Measurements from ENCODE around the gene KCTD2. TPM values are rescaled to one million over a fixed set of nuclear protein-coding genes. Genes with fewer than 3 reads are reported as not detected.

The KCTD2 gene
- total RNA-seq, 6 donors from 2014 or later = 17.8 to 26.1 (median 22.9) TPM

GRCh38 chr17:75006653-75007052 lies 40.4 kb upstream of the KCTD2 start:
- DNase-seq = no peak
- Histone ChIP-seq H3K4me1 (peaks cover 0 to 4% (median 1%) of the 10 kb centered on the region in 4 donors), H3K9me3 (no peaks in the 10 kb centered on the region), H3K36me3 (peaks cover 0 to 42% (median 23%) of the 10 kb centered on the region in 4 donors), H3K27me3 (no peaks in the 10 kb centered on the region), H3K4me3 (no peak overlapping the region), H3K27ac (no peak overlapping the region)
- ATAC-seq (ENCODE audit: low FRiP score in 2 of 2) = no peak
- 66 to 81% methylated on average over 5 of the region's 5 CpGs for WGBS, 2 donors
- TF ChIP-seq EP300 (IDR thresholded peaks at IDR 0.05) (no peak), POLR2A (IDR thresholded peaks at IDR 0.05) (no peak), POLR2AphosphoS5 (IDR thresholded peaks at IDR 0.05) (no peak)
- TF ChIP-seq, protein P1, sequence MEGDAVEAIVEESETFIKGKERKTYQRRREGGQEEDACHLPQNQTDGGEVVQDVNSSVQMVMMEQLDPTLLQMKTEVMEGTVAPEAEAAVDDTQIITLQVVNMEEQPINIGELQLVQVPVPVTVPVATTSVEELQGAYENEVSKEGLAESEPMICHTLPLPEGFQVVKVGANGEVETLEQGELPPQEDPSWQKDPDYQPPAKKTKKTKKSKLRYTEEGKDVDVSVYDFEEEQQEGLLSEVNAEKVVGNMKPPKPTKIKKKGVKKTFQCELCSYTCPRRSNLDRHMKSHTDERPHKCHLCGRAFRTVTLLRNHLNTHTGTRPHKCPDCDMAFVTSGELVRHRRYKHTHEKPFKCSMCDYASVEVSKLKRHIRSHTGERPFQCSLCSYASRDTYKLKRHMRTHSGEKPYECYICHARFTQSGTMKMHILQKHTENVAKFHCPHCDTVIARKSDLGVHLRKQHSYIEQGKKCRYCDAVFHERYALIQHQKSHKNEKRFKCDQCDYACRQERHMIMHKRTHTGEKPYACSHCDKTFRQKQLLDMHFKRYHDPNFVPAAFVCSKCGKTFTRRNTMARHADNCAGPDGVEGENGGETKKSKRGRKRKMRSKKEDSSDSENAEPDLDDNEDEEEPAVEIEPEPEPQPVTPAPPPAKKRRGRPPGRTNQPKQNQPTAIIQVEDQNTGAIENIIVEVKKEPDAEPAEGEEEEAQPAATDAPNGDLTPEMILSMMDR (IDR thresholded peaks at IDR 0.05) = no peak

DNA sequence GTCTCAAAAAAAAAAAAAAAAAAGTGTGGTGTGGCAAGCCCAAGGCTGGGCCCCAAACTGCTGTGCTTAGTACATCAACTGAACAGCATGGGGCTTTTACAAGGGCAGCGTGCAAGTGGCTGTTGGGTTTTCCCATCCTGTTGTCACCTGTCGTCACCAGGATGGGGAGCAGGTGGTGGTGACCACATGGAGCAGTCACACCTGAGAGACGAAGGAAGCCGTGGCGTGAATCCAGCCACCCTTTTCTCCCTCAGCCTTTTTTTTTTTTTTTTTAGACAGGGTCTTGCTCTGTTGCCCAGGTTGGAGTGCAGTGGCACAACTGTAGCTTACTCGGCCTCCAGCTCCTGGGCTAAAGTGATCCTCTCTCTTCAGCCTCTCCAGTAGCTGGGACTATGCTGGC lies 38.7 kb upstream of the KCTD2 start:
- TF ChIP-seq EP300 (IDR thresholded peaks at IDR 0.05) (no peak), POLR2AphosphoS5 (IDR thresholded peaks at IDR 0.05) (no peak), POLR2A (IDR thresholded peaks at IDR 0.05) (no peak)
- TF ChIP-seq, protein P1 (IDR thresholded peaks at IDR 0.05) = no peak
- ATAC-seq (ENCODE audit: low FRiP score in 2 of 2) = no peak

DNA sequence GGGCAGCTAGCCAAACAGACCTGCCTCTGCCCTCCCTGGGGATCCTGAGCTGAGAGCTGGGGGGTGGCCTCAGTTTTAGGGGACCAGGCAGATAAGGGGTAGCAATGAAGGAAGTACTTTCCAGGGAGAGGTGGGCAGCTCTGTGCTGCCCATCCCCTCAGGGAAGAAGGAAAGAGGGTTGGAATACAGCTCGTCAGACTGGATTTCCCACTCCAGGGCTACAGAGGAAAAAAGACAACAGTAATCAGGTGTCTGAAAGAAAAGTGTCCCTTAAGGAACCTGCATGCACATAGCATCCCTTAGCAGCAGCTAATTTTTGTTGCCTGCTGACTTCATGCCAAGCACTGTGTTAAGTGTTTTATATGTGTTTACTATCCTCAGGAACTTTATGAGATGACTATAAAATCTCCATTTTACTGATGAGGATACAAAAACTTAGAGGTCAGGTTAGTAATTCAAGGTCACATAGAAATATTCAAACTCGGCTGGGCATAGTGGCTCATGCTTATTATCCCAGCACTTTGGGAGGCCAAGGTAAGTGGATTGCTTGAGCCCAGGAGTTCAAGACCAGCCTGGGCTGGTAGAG lies 37.8 kb upstream of the KCTD2 start:
- Histone ChIP-seq H3K4me1 (peaks cover 11 to 20% (median 17%) of the 10 kb centered on the region in 4 donors), H3K4me3 (no peak overlapping the region), H3K27ac (no peak overlapping the region), H3K36me3 (peaks cover 0 to 16% (median 5%) of the 10 kb centered on the region in 4 donors), H3K9me3 (no peaks in the 10 kb centered on the region), H3K27me3 (no peaks in the 10 kb centered on the region)
- WGBS, 2 donors = 67 to 88% methylated on average over 2 of the region's 2 CpGs
- TF ChIP-seq EP300 (IDR thresholded peaks at IDR 0.05) = no peak
- TF ChIP-seq, protein P1 (IDR thresholded peaks at IDR 0.05) = no peak
- no peak for TF ChIP-seq POLR2AphosphoS5 (IDR thresholded peaks at IDR 0.05)
- TF ChIP-seq POLR2A (IDR thresholded peaks at IDR 0.05) = no peak
- no peak for DNase-seq
- no peak for ATAC-seq (ENCODE audit: low FRiP score in 2 of 2)

More for the DNA sequence above, 38.7 kb upstream of the KCTD2 start:
- Histone ChIP-seq H3K4me3 (no peak overlapping the region), H3K36me3 (peaks cover 0 to 25% (median 12%) of the 10 kb centered on the region in 4 donors), H3K27ac (no peak overlapping the region), H3K9me3 (no peaks in the 10 kb centered on the region), H3K27me3 (no peaks in the 10 kb centered on the region), H3K4me1 (peaks cover 4 to 15% (median 12%) of the 10 kb centered on the region in 4 donors)
- DNase-seq = no peak
- WGBS, 2 donors = 79 to 90% methylated on average over 6 of the region's 6 CpGs

DNA sequence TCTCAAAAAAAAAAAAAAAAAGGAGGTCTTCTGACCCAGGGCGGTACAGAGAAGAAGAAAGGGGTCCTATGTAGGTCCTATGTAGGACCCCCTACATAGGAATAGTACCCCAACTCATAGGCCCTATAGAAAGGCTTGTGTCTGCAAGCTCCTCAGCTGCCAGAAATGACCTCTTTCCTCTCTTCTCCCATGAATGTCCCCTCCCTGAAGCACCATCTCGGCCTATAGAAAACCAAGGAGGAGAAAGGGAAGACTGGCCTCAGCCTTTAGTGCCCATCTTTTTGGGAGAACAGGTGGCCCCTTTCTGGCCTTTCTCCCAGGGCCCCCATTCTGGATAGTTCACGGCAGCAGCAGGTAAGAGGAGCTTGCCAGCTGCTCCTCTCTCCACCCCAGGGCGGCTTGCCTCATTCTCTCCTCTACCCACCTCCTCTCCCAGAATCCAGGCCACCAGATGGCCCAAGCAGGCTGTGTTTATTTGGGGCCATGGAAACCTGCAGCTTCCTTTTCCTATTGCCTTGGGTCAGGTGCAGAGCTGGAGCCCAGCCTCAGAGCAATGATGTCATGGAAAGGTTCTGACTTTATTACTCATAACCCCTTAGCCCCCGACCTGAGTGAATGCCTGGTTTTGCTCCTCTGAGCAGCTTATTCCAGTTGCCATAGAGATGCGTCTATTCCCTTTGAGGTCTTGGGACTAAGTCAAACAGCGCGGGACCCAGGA lies 36.2 kb upstream of the KCTD2 start:
- DNase-seq (no peak), ATAC-seq (ENCODE audit: low FRiP score in 2 of 2) (no peak)
- Histone ChIP-seq H3K36me3 (peaks cover 0 to under 1% (median 0%) of the 10 kb centered on the region in 4 donors), H3K4me3 (no peak overlapping the region), H3K4me1 (peaks cover 13 to 20% (median 17%) of the 10 kb centered on the region in 4 donors), H3K27me3 (no peaks in the 10 kb centered on the region), H3K27ac (peak overlapping the region in 1 of 4 donors; percentile 91), H3K9me3 (no peaks in the 10 kb centered on the region)
- WGBS, 2 donors = 76 to 83% methylated on average over 8 of the region's 8 CpGs
- no peak for TF ChIP-seq POLR2A (IDR thresholded peaks at IDR 0.05)
- TF ChIP-seq, protein P1 (IDR thresholded peaks at IDR 0.05) = no peak
- TF ChIP-seq EP300 (IDR thresholded peaks at IDR 0.05) = no peak
- no peak for TF ChIP-seq POLR2AphosphoS5 (IDR thresholded peaks at IDR 0.05)
